HEK293 (cell line): ENCODE results near the gene ASIC3.

Experiments used
- FEZF1 ChIP-seq: fragments of 450-650 bp; formaldehyde crosslinking; IDR thresholded peaks from 2 replicates; pipeline ENCODE4 v1.5.1; 2016; ENCODE audit warnings: missing biosample characterization, missing genetic modification characterization
- IKZF3 ChIP-seq: fragments of 450-650 bp; IDR thresholded peaks from 2 replicates; pipeline ENCODE4 v1.5.0; 2018; ENCODE audit warnings: missing biosample characterization, mild to moderate bottlenecking, missing genetic modification characterization, moderate library complexity
- MYNN ChIP-seq: fragments of 450-650 bp; formaldehyde crosslinking; IDR thresholded peaks from 2 replicates; pipeline ENCODE4 v1.5.1; 2016; ENCODE audit warnings: missing biosample characterization, missing genetic modification characterization, borderline replicate concordance
- ZBTB20 ChIP-seq: fragments of 450-650 bp; formaldehyde crosslinking; IDR thresholded peaks from 2 replicates; pipeline ENCODE4 v1.5.1; 2016; ENCODE audit warnings: missing biosample characterization, missing genetic modification characterization
- ZBTB8A ChIP-seq: fragments of 450-650 bp; formaldehyde crosslinking; IDR thresholded peaks from 2 replicates; pipeline ENCODE4 v1.5.1; 2016; ENCODE audit warnings: missing biosample characterization, missing genetic modification characterization
- ZFP37 ChIP-seq: fragments of 450-650 bp; formaldehyde crosslinking; IDR thresholded peaks from 2 replicates; pipeline ENCODE4 v1.5.1; 2016; ENCODE audit warnings: missing biosample characterization, missing genetic modification characterization
- ZNF10 ChIP-seq: fragments of 450-650 bp; formaldehyde crosslinking; IDR thresholded peaks from 2 replicates; pipeline ENCODE4 v1.5.1; 2017; ENCODE audit warnings: missing biosample characterization, missing genetic modification characterization
- ZNF169 ChIP-seq: fragments of 450-650 bp; formaldehyde crosslinking; IDR thresholded peaks from 2 replicates; pipeline ENCODE4 v1.5.1; 2016; ENCODE audit warnings: missing biosample characterization, missing genetic modification characterization
- ZNF341 ChIP-seq: fragments of 450-650 bp; formaldehyde crosslinking; IDR thresholded peaks from 2 replicates; pipeline ENCODE4; 2016; ENCODE audit warnings: low read depth, missing biosample characterization, missing genetic modification characterization
- ZNF473 ChIP-seq: fragments of 450-650 bp; formaldehyde crosslinking; IDR thresholded peaks from 2 replicates; pipeline ENCODE4 v1.5.1; 2017; ENCODE audit warnings: missing biosample characterization, missing genetic modification characterization
- ZNF549 ChIP-seq: fragments of 450-650 bp; IDR thresholded peaks from 2 replicates; pipeline ENCODE4 v1.5.1; 2018; ENCODE audit warnings: missing biosample characterization, missing genetic modification characterization, mild to moderate bottlenecking, inconsistent platforms, moderate library complexity
- ZNF558 ChIP-seq: fragments of 450-650 bp; formaldehyde crosslinking; IDR thresholded peaks from 2 replicates; pipeline ENCODE4 v1.5.1; 2016; ENCODE audit warnings: missing biosample characterization, missing genetic modification characterization
- ZNF561 ChIP-seq: fragments of 450-650 bp; IDR thresholded peaks from 2 replicates; pipeline ENCODE4 v1.5.1; 2018; ENCODE audit warnings: missing biosample characterization, missing genetic modification characterization, borderline replicate concordance
- ZSCAN30 ChIP-seq: fragments of 450-650 bp; IDR thresholded peaks from 2 replicates; pipeline ENCODE4 v1.5.1; 2018; ENCODE audit warnings: missing biosample characterization, mild to moderate bottlenecking, missing genetic modification characterization, moderate library complexity
- TF ChIP-seq, protein P1 (sequence below): fragments of 450-650 bp; formaldehyde crosslinking; IDR thresholded peaks from 2 replicates; pipeline ENCODE4 v1.5.1; 2016; ENCODE audit warnings: missing biosample characterization, missing genetic modification characterization, borderline replicate concordance
- TF ChIP-seq, protein P2 (sequence below): fragments of 450-650 bp; formaldehyde crosslinking; IDR thresholded peaks from 2 replicates; pipeline ENCODE4 v1.5.1; 2016; ENCODE audit warnings: missing biosample characterization, missing genetic modification characterization
- TF ChIP-seq, protein P3 (sequence below): fragments of 450-650 bp; formaldehyde crosslinking; IDR thresholded peaks from 2 replicates; pipeline ENCODE4 v1.5.1; 2017; ENCODE audit warnings: missing biosample characterization, missing genetic modification characterization
- TF ChIP-seq, protein P4 (sequence below): fragments of 450-650 bp; formaldehyde crosslinking; IDR thresholded peaks from 2 replicates; pipeline ENCODE4 v1.5.1; 2016; ENCODE audit warnings: missing biosample characterization, missing genetic modification characterization
- TF ChIP-seq, protein P5 (sequence below): fragments of 450-650 bp; formaldehyde crosslinking; IDR thresholded peaks from 2 replicates; pipeline ENCODE4 v1.5.1; 2016; ENCODE audit warnings: missing biosample characterization, missing genetic modification characterization
- TF ChIP-seq, protein P6 (sequence below): fragments of 450-650 bp; formaldehyde crosslinking; IDR thresholded peaks from 2 replicates; pipeline ENCODE4 v1.5.1; 2016; ENCODE audit warnings: missing biosample characterization, missing genetic modification characterization
- TF ChIP-seq, protein P7 (sequence below): fragments of 450-650 bp; formaldehyde crosslinking; IDR thresholded peaks from 2 replicates; pipeline ENCODE4 v1.5.1; 2017; ENCODE audit warnings: missing biosample characterization, missing genetic modification characterization

The ASIC3 gene

DNA sequence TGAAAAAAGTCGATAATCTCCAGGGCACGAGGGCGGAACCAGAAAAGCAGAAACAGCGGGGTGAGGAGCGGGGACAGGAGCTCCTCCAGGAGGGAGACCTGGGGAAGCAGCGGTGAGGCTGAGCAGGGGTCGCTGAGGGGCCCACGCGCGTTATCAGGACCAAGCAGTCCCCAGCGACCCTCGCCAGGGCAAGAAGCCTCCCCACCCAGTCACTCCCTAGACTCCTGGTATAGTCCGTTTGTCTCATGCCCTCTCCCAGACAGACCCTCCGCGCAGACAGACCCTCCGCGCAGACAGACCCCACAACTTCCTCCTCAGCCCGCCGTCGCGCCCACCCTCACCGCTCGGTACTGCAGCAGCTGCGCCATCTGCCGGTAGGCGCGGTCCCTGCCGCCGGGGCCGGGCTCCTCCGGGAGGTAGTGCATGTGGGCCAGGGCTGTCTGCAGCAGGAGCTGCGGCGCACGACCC, 30.3 kb upstream of the ASIC3 start (continued):
- TF ChIP-seq, protein P1, sequence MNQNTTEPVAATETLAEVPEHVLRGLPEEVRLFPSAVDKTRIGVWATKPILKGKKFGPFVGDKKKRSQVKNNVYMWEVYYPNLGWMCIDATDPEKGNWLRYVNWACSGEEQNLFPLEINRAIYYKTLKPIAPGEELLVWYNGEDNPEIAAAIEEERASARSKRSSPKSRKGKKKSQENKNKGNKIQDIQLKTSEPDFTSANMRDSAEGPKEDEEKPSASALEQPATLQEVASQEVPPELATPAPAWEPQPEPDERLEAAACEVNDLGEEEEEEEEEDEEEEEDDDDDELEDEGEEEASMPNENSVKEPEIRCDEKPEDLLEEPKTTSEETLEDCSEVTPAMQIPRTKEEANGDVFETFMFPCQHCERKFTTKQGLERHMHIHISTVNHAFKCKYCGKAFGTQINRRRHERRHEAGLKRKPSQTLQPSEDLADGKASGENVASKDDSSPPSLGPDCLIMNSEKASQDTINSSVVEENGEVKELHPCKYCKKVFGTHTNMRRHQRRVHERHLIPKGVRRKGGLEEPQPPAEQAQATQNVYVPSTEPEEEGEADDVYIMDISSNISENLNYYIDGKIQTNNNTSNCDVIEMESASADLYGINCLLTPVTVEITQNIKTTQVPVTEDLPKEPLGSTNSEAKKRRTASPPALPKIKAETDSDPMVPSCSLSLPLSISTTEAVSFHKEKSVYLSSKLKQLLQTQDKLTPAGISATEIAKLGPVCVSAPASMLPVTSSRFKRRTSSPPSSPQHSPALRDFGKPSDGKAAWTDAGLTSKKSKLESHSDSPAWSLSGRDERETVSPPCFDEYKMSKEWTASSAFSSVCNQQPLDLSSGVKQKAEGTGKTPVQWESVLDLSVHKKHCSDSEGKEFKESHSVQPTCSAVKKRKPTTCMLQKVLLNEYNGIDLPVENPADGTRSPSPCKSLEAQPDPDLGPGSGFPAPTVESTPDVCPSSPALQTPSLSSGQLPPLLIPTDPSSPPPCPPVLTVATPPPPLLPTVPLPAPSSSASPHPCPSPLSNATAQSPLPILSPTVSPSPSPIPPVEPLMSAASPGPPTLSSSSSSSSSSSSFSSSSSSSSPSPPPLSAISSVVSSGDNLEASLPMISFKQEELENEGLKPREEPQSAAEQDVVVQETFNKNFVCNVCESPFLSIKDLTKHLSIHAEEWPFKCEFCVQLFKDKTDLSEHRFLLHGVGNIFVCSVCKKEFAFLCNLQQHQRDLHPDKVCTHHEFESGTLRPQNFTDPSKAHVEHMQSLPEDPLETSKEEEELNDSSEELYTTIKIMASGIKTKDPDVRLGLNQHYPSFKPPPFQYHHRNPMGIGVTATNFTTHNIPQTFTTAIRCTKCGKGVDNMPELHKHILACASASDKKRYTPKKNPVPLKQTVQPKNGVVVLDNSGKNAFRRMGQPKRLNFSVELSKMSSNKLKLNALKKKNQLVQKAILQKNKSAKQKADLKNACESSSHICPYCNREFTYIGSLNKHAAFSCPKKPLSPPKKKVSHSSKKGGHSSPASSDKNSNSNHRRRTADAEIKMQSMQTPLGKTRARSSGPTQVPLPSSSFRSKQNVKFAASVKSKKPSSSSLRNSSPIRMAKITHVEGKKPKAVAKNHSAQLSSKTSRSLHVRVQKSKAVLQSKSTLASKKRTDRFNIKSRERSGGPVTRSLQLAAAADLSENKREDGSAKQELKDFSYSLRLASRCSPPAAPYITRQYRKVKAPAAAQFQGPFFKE (tag by site-specific recombination) = no peak
- no peak for TF ChIP-seq FEZF1 (tag by site-specific recombination)
- TF ChIP-seq ZFP37 (tag by site-specific recombination) = 0 out of 2 replicates have a peak, but pooled peaks have one; percentile 54
- no peak for TF ChIP-seq ZNF558 (tag by site-specific recombination)
- TF ChIP-seq, protein P2, sequence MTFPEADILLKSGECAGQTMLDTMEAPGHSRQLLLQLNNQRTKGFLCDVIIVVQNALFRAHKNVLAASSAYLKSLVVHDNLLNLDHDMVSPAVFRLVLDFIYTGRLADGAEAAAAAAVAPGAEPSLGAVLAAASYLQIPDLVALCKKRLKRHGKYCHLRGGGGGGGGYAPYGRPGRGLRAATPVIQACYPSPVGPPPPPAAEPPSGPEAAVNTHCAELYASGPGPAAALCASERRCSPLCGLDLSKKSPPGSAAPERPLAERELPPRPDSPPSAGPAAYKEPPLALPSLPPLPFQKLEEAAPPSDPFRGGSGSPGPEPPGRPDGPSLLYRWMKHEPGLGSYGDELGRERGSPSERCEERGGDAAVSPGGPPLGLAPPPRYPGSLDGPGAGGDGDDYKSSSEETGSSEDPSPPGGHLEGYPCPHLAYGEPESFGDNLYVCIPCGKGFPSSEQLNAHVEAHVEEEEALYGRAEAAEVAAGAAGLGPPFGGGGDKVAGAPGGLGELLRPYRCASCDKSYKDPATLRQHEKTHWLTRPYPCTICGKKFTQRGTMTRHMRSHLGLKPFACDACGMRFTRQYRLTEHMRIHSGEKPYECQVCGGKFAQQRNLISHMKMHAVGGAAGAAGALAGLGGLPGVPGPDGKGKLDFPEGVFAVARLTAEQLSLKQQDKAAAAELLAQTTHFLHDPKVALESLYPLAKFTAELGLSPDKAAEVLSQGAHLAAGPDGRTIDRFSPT (tag by site-specific recombination) = no peak
- TF ChIP-seq, protein P3, sequence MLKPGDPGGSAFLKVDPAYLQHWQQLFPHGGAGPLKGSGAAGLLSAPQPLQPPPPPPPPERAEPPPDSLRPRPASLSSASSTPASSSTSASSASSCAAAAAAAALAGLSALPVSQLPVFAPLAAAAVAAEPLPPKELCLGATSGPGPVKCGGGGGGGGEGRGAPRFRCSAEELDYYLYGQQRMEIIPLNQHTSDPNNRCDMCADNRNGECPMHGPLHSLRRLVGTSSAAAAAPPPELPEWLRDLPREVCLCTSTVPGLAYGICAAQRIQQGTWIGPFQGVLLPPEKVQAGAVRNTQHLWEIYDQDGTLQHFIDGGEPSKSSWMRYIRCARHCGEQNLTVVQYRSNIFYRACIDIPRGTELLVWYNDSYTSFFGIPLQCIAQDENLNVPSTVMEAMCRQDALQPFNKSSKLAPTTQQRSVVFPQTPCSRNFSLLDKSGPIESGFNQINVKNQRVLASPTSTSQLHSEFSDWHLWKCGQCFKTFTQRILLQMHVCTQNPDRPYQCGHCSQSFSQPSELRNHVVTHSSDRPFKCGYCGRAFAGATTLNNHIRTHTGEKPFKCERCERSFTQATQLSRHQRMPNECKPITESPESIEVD (tag by site-specific recombination) = no peak
- TF ChIP-seq, protein P4, sequence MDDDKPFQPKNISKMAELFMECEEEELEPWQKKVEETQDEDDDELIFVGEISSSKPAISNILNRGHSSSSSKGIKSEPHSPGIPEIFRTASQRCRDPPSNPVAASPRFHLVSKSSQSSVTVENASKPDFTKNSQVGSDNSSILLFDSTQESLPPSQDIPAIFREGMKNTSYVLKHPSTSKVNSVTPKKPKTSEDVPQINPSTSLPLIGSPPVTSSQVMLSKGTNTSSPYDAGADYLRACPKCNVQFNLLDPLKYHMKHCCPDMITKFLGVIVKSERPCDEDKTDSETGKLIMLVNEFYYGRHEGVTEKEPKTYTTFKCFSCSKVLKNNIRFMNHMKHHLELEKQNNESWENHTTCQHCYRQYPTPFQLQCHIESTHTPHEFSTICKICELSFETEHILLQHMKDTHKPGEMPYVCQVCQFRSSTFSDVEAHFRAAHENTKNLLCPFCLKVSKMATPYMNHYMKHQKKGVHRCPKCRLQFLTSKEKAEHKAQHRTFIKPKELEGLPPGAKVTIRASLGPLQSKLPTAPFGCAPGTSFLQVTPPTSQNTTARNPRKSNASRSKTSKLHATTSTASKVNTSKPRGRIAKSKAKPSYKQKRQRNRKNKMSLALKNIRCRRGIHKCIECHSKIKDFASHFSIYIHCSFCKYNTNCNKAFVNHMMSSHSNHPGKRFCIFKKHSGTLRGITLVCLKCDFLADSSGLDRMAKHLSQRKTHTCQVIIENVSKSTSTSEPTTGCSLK (tag by site-specific recombination) = no peak
- no peak for TF ChIP-seq ZBTB20 (tag by site-specific recombination)
- no peak for TF ChIP-seq MYNN (tag by site-specific recombination)
- no peak for TF ChIP-seq ZNF473
- TF ChIP-seq IKZF3 (tag by site-specific recombination) = no peak
- TF ChIP-seq ZSCAN30 (tag by site-specific recombination) = no peak
- TF ChIP-seq, protein P5, sequence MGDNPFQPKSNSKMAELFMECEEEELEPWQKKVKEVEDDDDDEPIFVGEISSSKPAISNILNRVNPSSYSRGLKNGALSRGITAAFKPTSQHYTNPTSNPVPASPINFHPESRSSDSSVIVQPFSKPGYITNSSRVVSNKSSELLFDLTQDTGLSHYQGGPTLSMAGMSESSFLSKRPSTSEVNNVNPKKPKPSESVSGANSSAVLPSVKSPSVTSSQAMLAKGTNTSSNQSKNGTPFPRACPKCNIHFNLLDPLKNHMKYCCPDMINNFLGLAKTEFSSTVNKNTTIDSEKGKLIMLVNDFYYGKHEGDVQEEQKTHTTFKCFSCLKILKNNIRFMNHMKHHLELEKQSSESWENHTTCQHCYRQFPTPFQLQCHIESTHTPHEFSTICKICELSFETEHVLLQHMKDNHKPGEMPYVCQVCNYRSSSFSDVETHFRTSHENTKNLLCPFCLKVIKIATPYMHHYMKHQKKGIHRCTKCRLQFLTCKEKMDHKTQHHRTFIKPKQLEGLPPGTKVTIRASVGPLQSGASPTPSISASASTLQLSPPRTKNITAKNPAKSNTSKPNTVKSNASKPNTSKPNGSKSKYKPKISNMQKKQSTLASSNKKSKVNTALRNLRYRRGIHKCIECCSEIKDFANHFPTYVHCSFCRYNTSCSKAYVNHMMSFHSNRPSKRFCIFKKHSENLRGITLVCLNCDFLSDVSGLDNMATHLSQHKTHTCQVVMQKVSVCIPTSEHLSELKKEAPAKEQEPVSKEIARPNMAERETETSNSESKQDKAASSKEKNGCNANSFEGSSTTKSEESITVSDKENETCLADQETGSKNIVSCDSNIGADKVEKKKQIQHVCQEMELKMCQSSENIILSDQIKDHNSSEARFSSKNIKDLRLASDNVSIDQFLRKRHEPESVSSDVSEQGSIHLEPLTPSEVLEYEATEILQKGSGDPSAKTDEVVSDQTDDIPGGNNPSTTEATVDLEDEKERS (tag by site-specific recombination) = no peak
- TF ChIP-seq, protein P6, sequence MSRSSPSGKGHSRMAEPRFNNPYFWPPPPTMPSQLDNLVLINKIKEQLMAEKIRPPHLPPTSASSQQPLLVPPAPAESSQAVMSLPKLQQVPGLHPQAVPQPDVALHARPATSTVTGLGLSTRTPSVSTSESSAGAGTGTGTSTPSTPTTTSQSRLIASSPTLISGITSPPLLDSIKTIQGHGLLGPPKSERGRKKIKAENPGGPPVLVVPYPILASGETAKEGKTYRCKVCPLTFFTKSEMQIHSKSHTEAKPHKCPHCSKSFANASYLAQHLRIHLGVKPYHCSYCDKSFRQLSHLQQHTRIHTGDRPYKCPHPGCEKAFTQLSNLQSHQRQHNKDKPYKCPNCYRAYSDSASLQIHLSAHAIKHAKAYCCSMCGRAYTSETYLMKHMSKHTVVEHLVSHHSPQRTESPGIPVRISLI (tag by site-specific recombination) = no peak
- no peak for TF ChIP-seq ZNF341 (tag by site-specific recombination)
- no peak for TF ChIP-seq ZBTB8A
- TF ChIP-seq ZNF169 = no peak
- TF ChIP-seq, protein P7, sequence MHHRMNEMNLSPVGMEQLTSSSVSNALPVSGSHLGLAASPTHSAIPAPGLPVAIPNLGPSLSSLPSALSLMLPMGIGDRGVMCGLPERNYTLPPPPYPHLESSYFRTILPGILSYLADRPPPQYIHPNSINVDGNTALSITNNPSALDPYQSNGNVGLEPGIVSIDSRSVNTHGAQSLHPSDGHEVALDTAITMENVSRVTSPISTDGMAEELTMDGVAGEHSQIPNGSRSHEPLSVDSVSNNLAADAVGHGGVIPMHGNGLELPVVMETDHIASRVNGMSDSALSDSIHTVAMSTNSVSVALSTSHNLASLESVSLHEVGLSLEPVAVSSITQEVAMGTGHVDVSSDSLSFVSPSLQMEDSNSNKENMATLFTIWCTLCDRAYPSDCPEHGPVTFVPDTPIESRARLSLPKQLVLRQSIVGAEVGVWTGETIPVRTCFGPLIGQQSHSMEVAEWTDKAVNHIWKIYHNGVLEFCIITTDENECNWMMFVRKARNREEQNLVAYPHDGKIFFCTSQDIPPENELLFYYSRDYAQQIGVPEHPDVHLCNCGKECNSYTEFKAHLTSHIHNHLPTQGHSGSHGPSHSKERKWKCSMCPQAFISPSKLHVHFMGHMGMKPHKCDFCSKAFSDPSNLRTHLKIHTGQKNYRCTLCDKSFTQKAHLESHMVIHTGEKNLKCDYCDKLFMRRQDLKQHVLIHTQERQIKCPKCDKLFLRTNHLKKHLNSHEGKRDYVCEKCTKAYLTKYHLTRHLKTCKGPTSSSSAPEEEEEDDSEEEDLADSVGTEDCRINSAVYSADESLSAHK = no peak
- TF ChIP-seq ZNF10 (tag by site-specific recombination) = no peak
- TF ChIP-seq ZNF549 = no peak
- TF ChIP-seq ZNF561 (tag by site-specific recombination) = no peak
